Activated B cell treated with CpG ODN at 0.5 μM for 24 hours (primary cell): Measurements from ENCODE around the gene FAHD1. TPM values are rescaled to one million over a fixed set of nuclear protein-coding genes. Genes with fewer than 3 reads are reported as not detected.
"Not testable (repeated sequence)": the region's sequence is repeated elsewhere in the genome, so short reads cannot be mapped to it uniquely, and the experiment has no call there.

Experiments used
- ATAC-seq: fragments of 200-7000 bp; cut with Tn5 transposase; one replicate; pipeline ENCODE4 v1.10.0; 2021; ENCODE audit warnings: low read depth, mild to moderate bottlenecking, moderate library complexity
- CTCF ChIA-PET: fragments of 350-600 bp; sonication (Branson Sonifier 250); formaldehyde crosslinking; loops from one replicate; lab custom pipeline; 2021; ENCODE audit warnings: antibody characterized with exemption; lab: Charles Lee
- POLR2A ChIA-PET: fragments of 350-600 bp; sonication (Branson Sonifier 250); formaldehyde crosslinking; loops from one replicate; lab custom pipeline; 2021; ENCODE audit warnings: antibody characterized with exemption; lab: Charles Lee
- DNase-seq: peaks from one replicate; pipeline ENCODE4 v3.0.0; 2022
- H3K27ac Mint-ChIP-seq: one replicate; pipeline ENCODE4 v1.8.0; 2020; ENCODE audit warnings: mixed read lengths
- H3K27me3 Mint-ChIP-seq: one replicate; pipeline ENCODE4 v1.8.0; 2021; ENCODE audit warnings: mixed read lengths
- H3K36me3 Mint-ChIP-seq: one replicate; pipeline ENCODE4 v1.8.0; 2021; ENCODE audit warnings: low read depth, mixed read lengths
- H3K4me1 Mint-ChIP-seq: one replicate; pipeline ENCODE4 v1.8.0; 2021; ENCODE audit warnings: mixed read lengths
- H3K4me3 Mint-ChIP-seq: one replicate; pipeline ENCODE4 v1.8.0; 2020; ENCODE audit warnings: mild to moderate bottlenecking, mixed read lengths
- H3K9me3 Mint-ChIP-seq: one replicate; pipeline ENCODE4 v1.8.0; 2020; ENCODE audit warnings: mixed read lengths
- intact Hi-C: fragments of 100-400 bp; cut with micrococcal nuclease; formaldehyde crosslinking; loops from one replicate; pipeline ENCODE4 v1.15.1; 2024
- total RNA-seq: library from RNA; stranded (reverse); gene quantifications from 2 replicates; pipeline ENCODE4 v1.2.3, GENCODE V29; 2022
- TF ChIP-seq, protein P1 (sequence below): fragments of 200-600 bp; IDR thresholded peaks from one replicate; pipeline ENCODE4 v1.8.0; 2022; ENCODE audit warnings: antibody characterized with exemption, mild to moderate bottlenecking

FAHD1 gene
- total RNA-seq, 1 donor from 2014 or later, result 10.2 TPM

DNA sequence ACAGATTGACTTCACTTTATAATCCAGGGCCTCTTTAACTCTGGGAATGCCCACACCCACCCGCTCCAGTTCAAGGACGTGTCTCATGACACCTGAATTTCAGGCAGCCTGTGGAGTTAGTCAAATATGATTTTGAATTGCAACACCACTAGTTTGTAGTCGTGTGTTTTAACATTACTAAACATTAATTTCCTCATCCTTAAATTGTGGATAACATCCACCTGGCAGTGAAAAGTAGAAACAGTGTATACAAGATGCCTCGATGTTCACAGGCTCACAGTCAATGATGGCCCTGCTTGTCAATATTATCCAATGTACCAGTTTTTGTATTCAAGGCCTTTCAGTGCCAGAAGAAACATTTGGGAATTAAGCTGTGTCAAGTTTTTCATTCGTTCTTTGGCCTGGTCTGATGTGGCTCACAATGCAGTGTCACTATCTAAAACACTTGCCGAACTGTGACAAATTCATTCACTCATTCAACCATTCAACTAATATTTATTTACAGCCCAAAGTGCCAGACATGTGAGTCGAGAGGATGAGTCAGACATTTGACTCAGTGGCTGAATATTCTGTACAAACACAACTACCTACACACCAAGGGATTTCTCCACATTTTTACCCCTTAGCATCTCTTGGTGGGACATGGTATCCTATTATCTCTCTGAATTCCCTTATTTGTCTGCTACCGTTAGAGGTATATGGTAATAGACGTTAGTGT, 43.5 kb downstream of the FAHD1 start:
- TF ChIP-seq, protein P1, sequence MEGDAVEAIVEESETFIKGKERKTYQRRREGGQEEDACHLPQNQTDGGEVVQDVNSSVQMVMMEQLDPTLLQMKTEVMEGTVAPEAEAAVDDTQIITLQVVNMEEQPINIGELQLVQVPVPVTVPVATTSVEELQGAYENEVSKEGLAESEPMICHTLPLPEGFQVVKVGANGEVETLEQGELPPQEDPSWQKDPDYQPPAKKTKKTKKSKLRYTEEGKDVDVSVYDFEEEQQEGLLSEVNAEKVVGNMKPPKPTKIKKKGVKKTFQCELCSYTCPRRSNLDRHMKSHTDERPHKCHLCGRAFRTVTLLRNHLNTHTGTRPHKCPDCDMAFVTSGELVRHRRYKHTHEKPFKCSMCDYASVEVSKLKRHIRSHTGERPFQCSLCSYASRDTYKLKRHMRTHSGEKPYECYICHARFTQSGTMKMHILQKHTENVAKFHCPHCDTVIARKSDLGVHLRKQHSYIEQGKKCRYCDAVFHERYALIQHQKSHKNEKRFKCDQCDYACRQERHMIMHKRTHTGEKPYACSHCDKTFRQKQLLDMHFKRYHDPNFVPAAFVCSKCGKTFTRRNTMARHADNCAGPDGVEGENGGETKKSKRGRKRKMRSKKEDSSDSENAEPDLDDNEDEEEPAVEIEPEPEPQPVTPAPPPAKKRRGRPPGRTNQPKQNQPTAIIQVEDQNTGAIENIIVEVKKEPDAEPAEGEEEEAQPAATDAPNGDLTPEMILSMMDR, result no peak
- peaks cover 5% of the 10 kb centered on the region for H3K4me1 Mint-ChIP-seq
- peaks cover 8% of the 10 kb centered on the region for H3K27me3 Mint-ChIP-seq
- H3K9me3 Mint-ChIP-seq, result no peaks in the 10 kb centered on the region
- CTCF ChIA-PET, result no interaction called here
- H3K36me3 Mint-ChIP-seq, result no peaks in the 10 kb centered on the region
- intact Hi-C loops, result no loop called here
- no peak overlapping the region for H3K4me3 Mint-ChIP-seq
- DNase-seq (no peak), ATAC-seq (no peak)
- POLR2A ChIA-PET, result no interaction called here
- H3K27ac Mint-ChIP-seq, result no peak overlapping the region

DNA sequence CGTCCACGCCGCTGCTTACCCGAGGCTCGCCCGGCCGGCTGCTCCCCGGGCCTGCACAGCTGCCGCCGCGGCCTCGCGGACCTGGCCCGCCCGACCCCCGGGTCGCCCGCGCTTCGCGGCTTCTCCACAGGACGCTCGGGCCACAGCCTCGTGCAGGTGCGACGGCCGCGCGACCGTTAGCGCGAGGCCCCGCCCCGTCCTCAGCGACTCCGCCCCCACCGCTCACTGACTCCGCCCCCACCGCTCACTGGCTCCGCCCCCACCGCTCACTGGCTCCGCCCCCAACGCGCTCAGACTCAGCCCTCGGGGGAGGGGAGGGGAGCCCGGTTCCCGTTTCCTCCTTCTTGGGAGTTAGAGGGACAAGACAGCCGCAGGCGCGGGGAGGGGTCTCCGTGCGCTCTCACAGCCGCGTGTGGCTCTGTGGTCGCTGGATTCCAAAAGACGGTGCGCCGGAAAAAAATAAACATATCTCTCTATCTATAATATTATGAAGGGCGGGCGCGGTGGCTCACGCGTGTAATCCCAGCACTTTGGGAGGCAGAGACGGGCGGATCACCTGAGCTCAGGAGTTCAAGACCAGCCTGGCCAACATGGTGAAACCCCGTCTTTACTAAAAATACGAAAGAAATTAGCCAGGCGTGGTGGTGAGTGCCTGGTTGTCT, 45.1 kb downstream of the FAHD1 start, which contains the start of gene MEIOB:
MEIOB (minus strand) TSS at position 191 of the 662 bp plus-strand sequence. CDS start 3,989 bp downstream, outside the sequence.
- intact Hi-C loops, result no loop called here
- Mint-ChIP-seq H3K9me3 (no peaks in the 10 kb centered on the region), H3K36me3 (no peaks in the 10 kb centered on the region), H3K4me1 (peaks cover 5% of the 10 kb centered on the region), H3K4me3 (no peak within 1 kb of the TSS), H3K27ac (no peak within 1 kb of the TSS), H3K27me3 (peaks cover 11% of the 10 kb centered on the region)
- DNase-seq, result no peak
- ChIA-PET POLR2A (interaction anchor here (0.7 kb wide), 1 partner anchor 598 kb away, joined by 3 read pairs; no protein-coding TSS in a partner anchor), CTCF (no interaction called here)
- ATAC-seq, result peak; percentile 66
- TF ChIP-seq, protein P1, result no peak

DNA sequence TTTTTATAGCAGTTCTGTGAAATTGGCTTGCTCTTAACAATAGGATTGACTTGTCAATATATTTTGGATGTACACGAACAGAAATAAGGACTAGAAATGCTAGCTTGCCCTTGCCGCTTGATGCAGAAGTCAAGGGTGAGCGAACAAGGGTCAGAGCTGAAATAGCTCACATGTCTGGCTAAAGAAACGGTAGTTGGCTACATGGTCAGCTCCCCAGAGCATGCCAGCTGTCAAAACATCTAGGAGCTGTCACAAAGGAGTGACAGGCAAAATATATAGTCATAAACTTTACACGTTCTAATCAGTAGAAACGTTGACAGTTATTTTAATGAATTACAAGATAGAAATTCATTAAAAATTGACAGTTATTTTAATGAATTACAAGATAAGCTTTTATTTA, 47.8 kb downstream of the FAHD1 start:
- no peak overlapping the region for H3K27ac Mint-ChIP-seq
- H3K27me3 Mint-ChIP-seq, result peaks cover 25% of the 10 kb centered on the region
- H3K36me3 Mint-ChIP-seq, result no peaks in the 10 kb centered on the region
- TF ChIP-seq, protein P1, result no peak
- H3K4me1 Mint-ChIP-seq, result peaks cover 5% of the 10 kb centered on the region
- ATAC-seq, result no peak
- CTCF ChIA-PET, result no interaction called here
- POLR2A ChIA-PET, result no interaction called here
- H3K9me3 Mint-ChIP-seq, result no peaks in the 10 kb centered on the region
- DNase-seq, result no peak
- intact Hi-C loops, result no loop called here
- no peak overlapping the region for H3K4me3 Mint-ChIP-seq

DNA sequence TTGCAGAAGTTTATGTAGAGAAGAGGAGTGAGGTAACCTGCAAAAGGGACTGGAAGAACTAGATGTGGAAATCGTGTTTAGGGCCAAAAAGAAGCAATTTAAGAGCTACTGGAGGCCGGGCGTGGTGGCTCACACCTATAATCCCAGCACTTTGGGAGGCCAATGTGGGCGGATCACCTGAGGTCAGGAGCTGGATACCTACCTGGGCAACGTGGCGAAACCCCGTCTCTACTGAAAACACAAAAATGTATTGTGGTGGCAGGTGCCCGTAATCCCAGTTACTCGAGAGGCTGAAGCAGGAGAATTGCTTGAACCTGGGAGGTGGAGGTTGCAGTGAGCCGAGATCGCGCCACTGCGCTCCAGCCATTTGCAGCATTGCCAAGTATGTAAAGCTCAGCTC, 49.1 kb downstream of the FAHD1 start:
- ATAC-seq, DNase-seq, H3K36me3 Mint-ChIP-seq, H3K27ac Mint-ChIP-seq, H3K4me1 Mint-ChIP-seq, H3K4me3 Mint-ChIP-seq, POLR2A ChIA-PET, intact Hi-C loops, H3K9me3 Mint-ChIP-seq, CTCF ChIA-PET: not testable (repeated sequence)
- H3K27me3 Mint-ChIP-seq, result peaks cover 25% of the 10 kb centered on the region

DNA sequence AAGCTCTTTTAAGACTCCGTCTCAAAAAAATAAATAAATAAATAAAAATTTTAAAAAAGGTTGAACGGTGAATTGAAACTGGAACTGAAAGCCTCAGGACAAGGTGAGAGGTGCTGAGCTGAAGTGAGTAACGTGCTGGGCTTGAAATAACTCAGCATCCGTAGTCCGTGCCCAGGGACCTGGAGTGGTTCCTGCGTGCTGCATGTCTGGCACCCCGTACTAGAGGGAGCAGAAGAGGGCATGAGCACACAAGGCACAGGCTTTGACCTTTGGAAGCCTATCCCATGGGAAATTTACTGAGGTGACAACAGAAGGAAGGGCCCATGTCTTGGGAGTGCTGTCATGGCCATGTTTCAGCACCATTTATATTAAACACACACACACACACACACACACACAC, 49.5 kb downstream of the FAHD1 start:
- H3K4me3 Mint-ChIP-seq, result no peak overlapping the region
- peaks cover 25% of the 10 kb centered on the region for H3K27me3 Mint-ChIP-seq
- ChIA-PET POLR2A (no interaction called here), CTCF (no interaction called here)
- intact Hi-C loops, result no loop called here
- peaks cover 5% of the 10 kb centered on the region for H3K4me1 Mint-ChIP-seq
- ATAC-seq (no peak), DNase-seq (no peak)
- TF ChIP-seq, protein P1, result no peak
- H3K9me3 Mint-ChIP-seq, result no peaks in the 10 kb centered on the region
- H3K27ac Mint-ChIP-seq, result no peak overlapping the region
- H3K36me3 Mint-ChIP-seq, result no peaks in the 10 kb centered on the region
